WTC11 (cell line): Measurements from ENCODE around the gene YBX2. TPM values are rescaled to one million over a fixed set of nuclear protein-coding genes. Genes with fewer than 3 reads are reported as not detected.
"Not testable (repeated sequence)": the region's sequence is repeated elsewhere in the genome, so short reads cannot be mapped to it uniquely, and the experiment has no call there.

Source experiments
- ATAC-seq: fragments of 200-7000 bp; cut with Tn5 transposase; 2 replicates; pipeline ENCODE4 v1.10.0; 2021; ENCODE audit warnings: mild to moderate bottlenecking, moderate library complexity
- CTCF ChIA-PET: fragments of 300-600 bp; sonication (Branson Sonifier 250); formaldehyde crosslinking; loops from one replicate; lab custom pipeline; 2021; ENCODE audit warnings: antibody characterized with exemption; lab: Charles Lee
- POLR2A ChIA-PET: fragments of 350-600 bp; sonication (Branson Sonifier 250); formaldehyde crosslinking; loops from one replicate; lab custom pipeline; 2021; ENCODE audit warnings: antibody characterized with exemption; lab: Charles Lee
- DNase-seq: peaks from one replicate; pipeline ENCODE4 v3.0.0; 2021; ENCODE audit warnings: low spot score
- H3K27ac Mint-ChIP-seq: 2 replicates; pipeline ENCODE4 v1.8.0; 2021; ENCODE audit warnings: mixed read lengths
- H3K27me3 Mint-ChIP-seq: 2 replicates; pipeline ENCODE4 v1.8.0; 2021; ENCODE audit warnings: low read depth, mild to moderate bottlenecking, moderate library complexity, mixed read lengths
- H3K36me3 Mint-ChIP-seq: 2 replicates; pipeline ENCODE4 v1.8.0; 2021; ENCODE audit warnings: mixed read lengths
- H3K4me1 Mint-ChIP-seq: 2 replicates; pipeline ENCODE4 v1.8.0; 2022; ENCODE audit warnings: mixed read lengths
- H3K4me3 Mint-ChIP-seq: 2 replicates; pipeline ENCODE4 v1.8.0; 2021; ENCODE audit warnings: mild to moderate bottlenecking, moderate library complexity, mixed read lengths
- H3K9me3 Mint-ChIP-seq: 2 replicates; pipeline ENCODE4 v1.8.0; 2021; ENCODE audit warnings: mixed read lengths
- AFF4 ChIP-seq: sonication (generic); formaldehyde crosslinking; IDR thresholded peaks from 2 replicates; pipeline ENCODE4 v1.8.1; 2023; ENCODE audit warnings: mild to moderate bottlenecking, missing genetic modification reagents, borderline replicate concordance
- CTCF ChIP-seq: fragments of 200-600 bp; IDR thresholded peaks from 2 replicates; pipeline ENCODE4 v1.8.0; 2022; ENCODE audit warnings: antibody characterized with exemption
- E2F1 ChIP-seq: sonication (generic); formaldehyde crosslinking; IDR thresholded peaks from 2 replicates; pipeline ENCODE4 v1.8.0; 2022; ENCODE audit warnings: mild to moderate bottlenecking, missing genetic modification reagents
- ESRRA ChIP-seq: sonication (generic); formaldehyde crosslinking; IDR thresholded peaks from 2 replicates; pipeline ENCODE4 v1.8.1; 2022; ENCODE audit warnings: mild to moderate bottlenecking, missing genetic modification reagents, borderline replicate concordance
- FOXK1 ChIP-seq: sonication (generic); formaldehyde crosslinking; IDR thresholded peaks from 2 replicates; pipeline ENCODE4 v1.8.0; 2022; ENCODE audit warnings: mild to moderate bottlenecking, moderate library complexity, missing genetic modification reagents
- NFATC4 ChIP-seq: fragments of 250-450 bp; sonication (Bioruptor Pico); IDR thresholded peaks from 2 replicates; pipeline ENCODE4 v1.9.0; 2021; ENCODE audit warnings: mild to moderate bottlenecking
- PRRX2 ChIP-seq: fragments of 250-450 bp; sonication (Bioruptor Pico); IDR thresholded peaks from 2 replicates; pipeline ENCODE4 v1.8.0; 2021; ENCODE audit warnings: mild to moderate bottlenecking
- SMAD3 ChIP-seq: sonication (generic); formaldehyde crosslinking; IDR thresholded peaks from 2 replicates; pipeline ENCODE4 v1.8.0; 2022; ENCODE audit warnings: missing genetic modification reagents, mild to moderate bottlenecking, borderline replicate concordance
- USF1 ChIP-seq: sonication (generic); formaldehyde crosslinking; IDR thresholded peaks from 2 replicates; pipeline ENCODE4 v1.8.0; 2022; ENCODE audit warnings: mild to moderate bottlenecking, missing genetic modification reagents
- ZNF138 ChIP-seq: sonication (generic); formaldehyde crosslinking; conservative IDR thresholded peaks from 2 replicates; pipeline ENCODE4 v1.8.1; 2022; ENCODE audit warnings: mild to moderate bottlenecking, moderate library complexity, missing genetic modification reagents
- ZNF232 ChIP-seq: sonication (generic); formaldehyde crosslinking; IDR thresholded peaks from 2 replicates; pipeline ENCODE4 v1.8.0; 2022; ENCODE audit warnings: mild to moderate bottlenecking, missing genetic modification reagents
- total RNA-seq: library from RNA; stranded (reverse); gene quantifications from 3 replicates; pipeline ENCODE4 v1.2.3, GENCODE V29; 2021
- TF ChIP-seq, protein P1 (sequence below): sonication (generic); formaldehyde crosslinking; conservative IDR thresholded peaks from 2 replicates; pipeline ENCODE4 v1.8.1; 2022; ENCODE audit warnings: mild to moderate bottlenecking, missing genetic modification reagents
- TF ChIP-seq, protein P2 (sequence below): fragments of 250-450 bp; sonication (Bioruptor Pico); IDR thresholded peaks from 2 replicates; pipeline ENCODE4 v1.9.0; 2021; ENCODE audit warnings: moderate library complexity, mild to moderate bottlenecking, inconsistent platforms, borderline replicate concordance

Gene YBX2
- total RNA-seq, 1 experiment from 2014 or later: 26.8 TPM

DNA sequence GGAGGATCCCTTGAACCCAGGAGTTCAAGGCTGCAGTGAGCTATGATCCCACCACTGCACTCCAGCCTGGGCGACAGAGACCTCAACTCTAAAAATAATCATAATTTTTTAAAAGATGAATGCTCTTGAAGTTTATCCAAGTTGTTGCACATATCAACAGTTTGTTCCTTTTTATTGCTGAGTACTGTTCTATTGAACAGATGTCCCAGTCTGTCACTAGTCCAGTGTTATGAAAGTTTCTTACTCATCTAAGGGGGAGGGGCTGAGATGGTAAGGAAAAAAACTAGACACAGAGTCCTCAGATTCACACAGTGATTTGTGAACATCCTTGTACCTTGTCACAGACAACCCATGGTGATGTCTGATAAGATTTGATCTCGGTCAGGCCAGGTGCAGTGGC, 45.7 kb upstream of the YBX2 start (continued):
- no peak for TF ChIP-seq ZNF232 (CRISPR knock-in tag)
- TF ChIP-seq CTCF: no peak
- no peak for TF ChIP-seq SMAD3 (CRISPR knock-in tag)
- no peak for TF ChIP-seq USF1 (CRISPR knock-in tag)
- TF ChIP-seq AFF4: no peak
- TF ChIP-seq ZNF138 (CRISPR knock-in tag): no peak
- TF ChIP-seq PRRX2 (CRISPR knock-in tag): no peak
- TF ChIP-seq, protein P1, sequence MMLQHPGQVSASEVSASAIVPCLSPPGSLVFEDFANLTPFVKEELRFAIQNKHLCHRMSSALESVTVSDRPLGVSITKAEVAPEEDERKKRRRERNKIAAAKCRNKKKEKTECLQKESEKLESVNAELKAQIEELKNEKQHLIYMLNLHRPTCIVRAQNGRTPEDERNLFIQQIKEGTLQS (CRISPR knock-in tag): no peak
- no peak for TF ChIP-seq FOXK1 (CRISPR knock-in tag)
- TF ChIP-seq ESRRA (CRISPR knock-in tag): no peak
- no peak for TF ChIP-seq E2F1 (CRISPR knock-in tag)
- TF ChIP-seq NFATC4: no peak
- TF ChIP-seq, protein P2, sequence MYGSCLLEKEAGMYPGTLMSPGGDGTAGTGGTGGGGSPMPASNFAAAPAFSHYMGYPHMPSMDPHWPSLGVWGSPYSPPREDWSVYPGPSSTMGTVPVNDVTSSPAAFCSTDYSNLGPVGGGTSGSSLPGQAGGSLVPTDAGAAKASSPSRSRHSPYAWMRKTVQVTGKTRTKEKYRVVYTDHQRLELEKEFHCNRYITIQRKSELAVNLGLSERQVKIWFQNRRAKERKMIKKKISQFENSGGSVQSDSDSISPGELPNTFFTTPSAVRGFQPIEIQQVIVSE (CRISPR knock-in tag): no peak

- Mint-ChIP-seq H3K4me1 (peaks cover 28% of the 10 kb centered on the region), H3K4me3 (peak overlapping the region; percentile 60), H3K27ac (peak overlapping the region; percentile 98)
- POLR2A ChIA-PET: interaction anchor here (1.1 to 2.5 kb wide), 5 partner anchors 12 to 302 kb away, joined by 3 to 22 read pairs (median 5); partner anchors contain the start of genes GPS2 and SLC16A13
- H3K9me3 Mint-ChIP-seq, H3K27me3 Mint-ChIP-seq, ATAC-seq, H3K36me3 Mint-ChIP-seq, DNase-seq: not testable (repeated sequence)
- CTCF ChIA-PET: interaction anchor here (1.0 to 2.8 kb wide), 15 partner anchors 8 to 320 kb away, joined by 3 to 20 read pairs (median 8); partner anchors contain the start of genes KCTD11, PLSCR3, SLC2A4 and TMEM102
Measured at GRCh38 chr17:7337600-7337999, 43.2 kb upstream of the YBX2 start.
